Kidney (tissue), 14 donors: ENCODE results near the gene FLRT2. TPM values are rescaled to one million over a fixed set of nuclear protein-coding genes. Genes with fewer than 3 reads are reported as not detected.

Experiments
- DNase-seq, 5 donors: peaks; one replicate each; pipeline ENCODE4 v3.0.0-alpha.2; 2013 to 2020
- FAIRE-seq: peaks from 2 replicates; lab custom pipeline; 2012; peaks lifted over from hg19 to GRCh38; lab: Jason Lieb, UNC
- H3K27ac ChIP-seq, 2 donors: one replicate each; pipeline ENCODE4 v1.7.0; 2013; ENCODE audit warnings: low read depth in 2 of 2, low read length in 2 of 2, inconsistent platforms in 1 of 2
- H3K27me3 ChIP-seq: one replicate; pipeline ENCODE4 v1.7.1; 2013; ENCODE audit warnings: low read length, inconsistent platforms; ENCODE audit not compliant: control insufficient read depth, insufficient read depth
- H3K36me3 ChIP-seq, 3 donors: one replicate each; pipeline versions ENCODE4 v1.7.0 to v1.7.1; 2013; ENCODE audit warnings: low read length in 3 of 3, control low read depth in 1 of 3, inconsistent platforms in 1 of 3; ENCODE audit not compliant: insufficient read depth in 3 of 3, control insufficient read depth in 2 of 3
- H3K4me1 ChIP-seq, 3 donors: one replicate each; pipeline versions ENCODE4 v1.7.0 to v1.7.1; 2013; ENCODE audit warnings: low read length in 3 of 3, inconsistent platforms in 1 of 3, low read depth in 1 of 3; ENCODE audit not compliant: control insufficient read depth in 2 of 3, insufficient read depth in 2 of 3
- H3K4me3 ChIP-seq, 3 donors: one replicate each; pipeline versions ENCODE4 v1.7.0 to v1.8.1; 2013; ENCODE audit warnings: low read length in 3 of 3, control low read depth in 1 of 3, inconsistent platforms in 1 of 3
- H3K9ac ChIP-seq, 3 donors: one replicate each; pipeline versions ENCODE4 v1.7.0 to v1.7.1; 2013; ENCODE audit warnings: low read length in 3 of 3, control low read depth in 1 of 3, inconsistent platforms in 1 of 3
- H3K9me3 ChIP-seq, 3 donors: one replicate each; pipeline versions ENCODE4 v1.7.0 to v1.7.1; 2013; ENCODE audit warnings: low read length in 3 of 3, control low read depth in 1 of 3, inconsistent platforms in 1 of 3; ENCODE audit not compliant: control insufficient read depth in 2 of 3, insufficient read depth in 1 of 3
- intact Hi-C: fragments of 100-400 bp; cut with DNase I; formaldehyde crosslinking; loops from one replicate; pipeline ENCODE4 v1.11.1; 2022
- polyA plus RNA-seq: library from polyadenylated mRNA; stranded (reverse); fragments of 350-450 nt; fragmentation: Illumina TruSeq; extraction: RNeasy Lipid Tissue Mini Kit (QIAGEN cat#74804); gene quantifications from one replicate; pipeline ENCODE4 v1.2.3, GENCODE V29; 2014; ENCODE audit warnings: low read depth, low replicate concordance; ENCODE audit not compliant: insufficient read depth
- total RNA-seq: library from RNA; stranded (reverse); fragmentation: NEBNext Ultra II Directional; extraction: Animal tissue kit (Norgen Biotek cat#: 25700); gene quantifications from one replicate; pipeline ENCODE4 v1.2.1, GENCODE V29; 2021
- TF ChIP-seq, protein P1 (sequence below): IDR thresholded peaks from 3 replicates; pipeline ENCODE4 v1.5.1; 2012; ENCODE audit warnings: mild to moderate bottlenecking, moderate library complexity, borderline replicate concordance; ENCODE audit not compliant: insufficient read depth; ENCODE audit errors: extremely low read depth
- donor health status: control.
- donor health status: control.
- donor health status: control.
- donor health status: control.
- donor health status: control.
- donor health status: DM: yes; HTN: yes; CAD: no.
- donor health status: Normal renal cell carcinoma (clear cell type).

The FLRT2 gene
- total and polyA plus RNA-seq, 2 donors from 2014 or later, result 1.2 to 16.6 TPM

DNA sequence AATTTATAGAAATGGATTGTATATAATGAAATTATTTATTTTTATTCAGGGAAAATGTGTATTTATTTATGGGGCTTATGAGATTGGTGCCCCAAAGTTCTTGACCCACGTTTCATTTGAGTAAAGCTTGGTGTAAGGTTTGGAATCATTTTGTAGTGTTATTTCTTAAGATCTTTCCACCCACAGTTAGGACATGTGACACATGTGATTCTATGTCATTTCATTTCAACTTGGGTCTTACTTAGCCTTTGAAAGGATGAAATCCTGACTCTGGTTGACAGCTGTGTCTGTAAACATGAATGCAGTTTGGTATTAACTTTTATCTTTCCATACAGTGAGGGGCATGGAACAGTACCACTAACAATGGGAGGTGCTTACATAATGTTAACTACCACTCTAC lies 51.7 kb downstream of the FLRT2 start:
- Histone ChIP-seq H3K4me3 (no peak overlapping the region), H3K4me1 (no peaks in the 10 kb centered on the region), H3K36me3 (no peaks in the 10 kb centered on the region), H3K9me3 (no peaks in the 10 kb centered on the region), H3K9ac (no peak overlapping the region), H3K27ac (no peak overlapping the region), H3K27me3 (no peaks in the 10 kb centered on the region)
- intact Hi-C loops, result no loop called here
- TF ChIP-seq, protein P1, sequence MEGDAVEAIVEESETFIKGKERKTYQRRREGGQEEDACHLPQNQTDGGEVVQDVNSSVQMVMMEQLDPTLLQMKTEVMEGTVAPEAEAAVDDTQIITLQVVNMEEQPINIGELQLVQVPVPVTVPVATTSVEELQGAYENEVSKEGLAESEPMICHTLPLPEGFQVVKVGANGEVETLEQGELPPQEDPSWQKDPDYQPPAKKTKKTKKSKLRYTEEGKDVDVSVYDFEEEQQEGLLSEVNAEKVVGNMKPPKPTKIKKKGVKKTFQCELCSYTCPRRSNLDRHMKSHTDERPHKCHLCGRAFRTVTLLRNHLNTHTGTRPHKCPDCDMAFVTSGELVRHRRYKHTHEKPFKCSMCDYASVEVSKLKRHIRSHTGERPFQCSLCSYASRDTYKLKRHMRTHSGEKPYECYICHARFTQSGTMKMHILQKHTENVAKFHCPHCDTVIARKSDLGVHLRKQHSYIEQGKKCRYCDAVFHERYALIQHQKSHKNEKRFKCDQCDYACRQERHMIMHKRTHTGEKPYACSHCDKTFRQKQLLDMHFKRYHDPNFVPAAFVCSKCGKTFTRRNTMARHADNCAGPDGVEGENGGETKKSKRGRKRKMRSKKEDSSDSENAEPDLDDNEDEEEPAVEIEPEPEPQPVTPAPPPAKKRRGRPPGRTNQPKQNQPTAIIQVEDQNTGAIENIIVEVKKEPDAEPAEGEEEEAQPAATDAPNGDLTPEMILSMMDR, result no peak
- no peak for FAIRE-seq
- DNase-seq, result no peak

DNA sequence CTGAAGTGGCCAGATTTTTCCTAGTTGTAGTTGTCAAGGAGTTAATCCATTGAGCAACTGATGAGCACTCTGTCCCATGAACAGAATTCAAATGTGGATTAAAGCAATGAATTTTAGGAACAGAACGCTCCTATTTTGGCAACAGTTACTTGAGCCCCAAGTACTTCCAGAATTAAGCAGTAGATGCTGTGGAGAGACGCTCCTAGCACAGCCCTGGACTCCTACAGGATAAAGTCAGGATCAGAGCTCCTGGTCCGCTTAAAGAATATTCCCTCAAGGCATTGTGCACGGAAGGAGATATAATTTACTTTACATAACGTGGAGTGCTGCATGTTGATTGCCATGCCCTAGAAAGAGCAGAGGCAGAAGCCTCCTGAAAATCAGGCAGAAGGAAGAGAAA lies 53.4 kb downstream of the FLRT2 start:
- no peak overlapping the region for H3K4me3 ChIP-seq
- H3K36me3 ChIP-seq, result no peaks in the 10 kb centered on the region
- no peak overlapping the region for H3K27ac ChIP-seq
- no peak for DNase-seq
- intact Hi-C loops, result no loop called here
- TF ChIP-seq, protein P1, result no peak
- no peaks in the 10 kb centered on the region for H3K9me3 ChIP-seq
- no peak overlapping the region for H3K9ac ChIP-seq
- no peaks in the 10 kb centered on the region for H3K4me1 ChIP-seq
- FAIRE-seq, result no peak
- no peaks in the 10 kb centered on the region for H3K27me3 ChIP-seq

DNA sequence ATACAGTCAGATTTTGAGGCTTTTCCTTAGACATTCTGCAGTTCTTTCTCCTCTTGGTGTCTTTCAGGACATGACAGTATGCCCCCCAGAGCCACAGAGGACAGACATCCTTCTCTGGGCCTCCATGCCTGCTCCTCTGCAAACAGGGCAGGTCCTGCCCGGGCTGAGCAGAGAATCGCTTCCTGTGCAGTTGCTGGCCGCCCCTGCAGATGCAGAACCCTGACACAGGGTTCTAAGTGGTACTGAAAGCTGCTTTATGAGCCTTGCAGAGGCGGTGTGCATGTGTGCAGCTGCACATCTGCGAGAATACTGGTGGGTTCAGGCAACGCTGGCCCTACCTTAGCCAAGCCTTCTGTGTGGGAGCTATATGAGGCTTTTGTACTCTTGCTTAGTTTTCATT lies 54.5 kb downstream of the FLRT2 start:
- intact Hi-C loops, result no loop called here
- H3K27ac ChIP-seq, result no peak overlapping the region
- H3K9ac ChIP-seq, result no peak overlapping the region
- H3K9me3 ChIP-seq, result peaks cover 0 to 2% (median 0%) of the 10 kb centered on the region in 3 donors
- no peaks in the 10 kb centered on the region for H3K27me3 ChIP-seq
- TF ChIP-seq, protein P1, result no peak
- FAIRE-seq (no peak), DNase-seq (no peak)
- peaks cover 0 to 2% (median 0%) of the 10 kb centered on the region in 3 donors for H3K36me3 ChIP-seq
- no peak overlapping the region for H3K4me3 ChIP-seq
- H3K4me1 ChIP-seq, result no peaks in the 10 kb centered on the region

DNA sequence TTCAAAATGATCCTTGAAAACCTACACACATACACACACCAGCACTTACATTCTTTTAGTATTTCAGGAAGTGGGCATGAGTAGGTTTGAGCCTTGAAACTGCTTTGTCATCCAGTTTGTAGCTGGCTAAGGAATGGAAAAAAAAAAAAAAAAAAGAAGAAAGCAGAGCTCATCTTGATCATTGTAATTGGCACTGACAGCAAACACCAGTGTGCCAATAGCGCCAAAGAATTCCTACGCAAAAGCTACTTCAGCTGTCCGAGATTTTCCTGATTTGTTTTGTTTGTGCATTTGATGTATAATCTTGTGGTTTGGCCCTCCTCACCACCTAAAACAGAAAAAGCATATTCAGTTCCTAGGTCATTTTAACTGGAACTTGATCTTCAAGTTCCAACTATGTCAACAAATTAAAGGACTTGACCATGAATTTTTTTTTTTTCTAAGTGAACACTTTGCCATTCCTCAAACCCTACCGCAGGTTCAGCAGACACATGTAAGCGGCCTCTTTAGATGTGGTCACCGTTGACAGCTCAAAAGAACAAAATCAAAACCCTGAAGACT lies 57.3 kb downstream of the FLRT2 start:
- Histone ChIP-seq H3K27ac (no peak overlapping the region), H3K9me3 (peaks cover 0 to 2% (median 0%) of the 10 kb centered on the region in 3 donors), H3K36me3 (peaks cover 0 to 2% (median 0%) of the 10 kb centered on the region in 3 donors), H3K27me3 (no peaks in the 10 kb centered on the region), H3K9ac (no peak overlapping the region), H3K4me1 (no peaks in the 10 kb centered on the region), H3K4me3 (no peak overlapping the region)
- FAIRE-seq (no peak), DNase-seq (peak in 1 of 5 donors; percentile 34)
- TF ChIP-seq, protein P1, result no peak
- intact Hi-C loops, result no loop called here
